ENCODE results near the gene CYP46A1.

The CYP46A1 gene

GRCh38 chr14:99716091-99716849 lies 32.2 kb downstream of the CYP46A1 start:
- H3K36me3 ChIP-seq (ENCODE audit: insufficient read depth, low read length): no peaks in the 10 kb centered on the region; the same call in 1 of the 2 replicates
- no peak overlapping the region for H3K9ac ChIP-seq (ENCODE audit: low read depth, low read length)
- H3K4me1 ChIP-seq (ENCODE audit: insufficient read depth, low read length): no peaks in the 10 kb centered on the region; the same call in 1 of the 2 replicates
- H3K9me3 ChIP-seq (ENCODE audit: control insufficient read depth, insufficient read depth, low read length): no peaks in the 10 kb centered on the region

GRCh38 chr14:99716850-99717681 lies 33.0 kb downstream of the CYP46A1 start:
- Histone ChIP-seq H3K36me3 (ENCODE audit: insufficient read depth, low read length) (no peaks in the 10 kb centered on the region; the same call in 1 of the 2 replicates), H3K4me1 (ENCODE audit: insufficient read depth, low read length) (no peaks in the 10 kb centered on the region; the same call in 1 of the 2 replicates), H3K9ac (ENCODE audit: low read depth, low read length) (no peak overlapping the region), H3K9me3 (ENCODE audit: control insufficient read depth, insufficient read depth, low read length) (no peaks in the 10 kb centered on the region)

- no peaks in the 10 kb centered on the region; the same call in 1 of the 2 replicates for H3K36me3 ChIP-seq (ENCODE audit: insufficient read depth, low read length)
- H3K4me1 ChIP-seq (ENCODE audit: insufficient read depth, low read length): no peaks in the 10 kb centered on the region; the same call in 1 of the 2 replicates
- H3K9me3 ChIP-seq (ENCODE audit: control insufficient read depth, insufficient read depth, low read length): no peaks in the 10 kb centered on the region
- no peak overlapping the region for H3K9ac ChIP-seq (ENCODE audit: low read depth, low read length)
Observed at GRCh38 chr14:99717682-99718013, 33.5 kb downstream of the CYP46A1 start.

GRCh38 chr14:99718031-99718810 lies 34.1 kb downstream of the CYP46A1 start:
- no peaks in the 10 kb centered on the region for H3K9me3 ChIP-seq (ENCODE audit: control insufficient read depth, insufficient read depth, low read length)
- H3K36me3 ChIP-seq (ENCODE audit: insufficient read depth, low read length): no peaks in the 10 kb centered on the region; the same call in 1 of the 2 replicates
- no peaks in the 10 kb centered on the region; the same call in 1 of the 2 replicates for H3K4me1 ChIP-seq (ENCODE audit: insufficient read depth, low read length)
- H3K9ac ChIP-seq (ENCODE audit: low read depth, low read length): no peak overlapping the region

- no peak overlapping the region for H3K9ac ChIP-seq (ENCODE audit: low read depth, low read length)
- H3K36me3 ChIP-seq (ENCODE audit: insufficient read depth, low read length): no peaks in the 10 kb centered on the region; the same call in 1 of the 2 replicates
- H3K9me3 ChIP-seq (ENCODE audit: control insufficient read depth, insufficient read depth, low read length): no peaks in the 10 kb centered on the region
- H3K4me1 ChIP-seq (ENCODE audit: insufficient read depth, low read length): no peaks in the 10 kb centered on the region; the same call in 1 of the 2 replicates
Observed at GRCh38 chr14:99718811-99719192, 34.7 kb downstream of the CYP46A1 start.

GRCh38 chr14:99720941-99721791 lies 37.1 kb downstream of the CYP46A1 start:
- no peaks in the 10 kb centered on the region; the same call in 1 of the 2 replicates for H3K36me3 ChIP-seq (ENCODE audit: insufficient read depth, low read length)
- no peaks in the 10 kb centered on the region for H3K9me3 ChIP-seq (ENCODE audit: control insufficient read depth, insufficient read depth, low read length)
- H3K9ac ChIP-seq (ENCODE audit: low read depth, low read length): no peak overlapping the region
- H3K4me1 ChIP-seq (ENCODE audit: insufficient read depth, low read length): no peaks in the 10 kb centered on the region; the same call in 1 of the 2 replicates

GRCh38 chr14:99721792-99722516 lies 37.9 kb downstream of the CYP46A1 start:
- no peaks in the 10 kb centered on the region; the same call in 1 of the 2 replicates for H3K36me3 ChIP-seq (ENCODE audit: insufficient read depth, low read length)
- H3K4me1 ChIP-seq (ENCODE audit: insufficient read depth, low read length): no peaks in the 10 kb centered on the region; the same call in 1 of the 2 replicates
- H3K9ac ChIP-seq (ENCODE audit: low read depth, low read length): no peak overlapping the region
- H3K9me3 ChIP-seq (ENCODE audit: control insufficient read depth, insufficient read depth, low read length): no peaks in the 10 kb centered on the region

GRCh38 chr14:99722741-99723140 lies 38.6 kb downstream of the CYP46A1 start:
- Histone ChIP-seq H3K4me1 (ENCODE audit: insufficient read depth, low read length) (no peaks in the 10 kb centered on the region; the same call in 1 of the 2 replicates), H3K36me3 (ENCODE audit: insufficient read depth, low read length) (no peaks in the 10 kb centered on the region; the same call in 1 of the 2 replicates), H3K9ac (ENCODE audit: low read depth, low read length) (no peak overlapping the region), H3K9me3 (ENCODE audit: control insufficient read depth, insufficient read depth, low read length) (no peaks in the 10 kb centered on the region)

- H3K9ac ChIP-seq (ENCODE audit: low read depth, low read length): no peak overlapping the region
- no peaks in the 10 kb centered on the region for H3K9me3 ChIP-seq (ENCODE audit: control insufficient read depth, insufficient read depth, low read length)
- H3K4me1 ChIP-seq (ENCODE audit: insufficient read depth, low read length): no peaks in the 10 kb centered on the region; the same call in 1 of the 2 replicates
- no peaks in the 10 kb centered on the region; the same call in 1 of the 2 replicates for H3K36me3 ChIP-seq (ENCODE audit: insufficient read depth, low read length)
Observed at GRCh38 chr14:99724196-99724891, 40.2 kb downstream of the CYP46A1 start.

- no peak overlapping the region for H3K9ac ChIP-seq (ENCODE audit: low read depth, low read length)
Observed at GRCh38 chr14:99724939-99725773, 41.1 kb downstream of the CYP46A1 start.

GRCh38 chr14:99725774-99726537 lies 41.9 kb downstream of the CYP46A1 start:
- peaks cover 5% of the 10 kb centered on the region; the same call in 1 of the 2 replicates for H3K4me1 ChIP-seq (ENCODE audit: insufficient read depth, low read length)
- H3K9ac ChIP-seq (ENCODE audit: low read depth, low read length): no peak overlapping the region
- no peaks in the 10 kb centered on the region; the same call in 1 of the 2 replicates for H3K36me3 ChIP-seq (ENCODE audit: insufficient read depth, low read length)
- H3K9me3 ChIP-seq (ENCODE audit: control insufficient read depth, insufficient read depth, low read length): no peaks in the 10 kb centered on the region

More at GRCh38 chr14:99724939-99725773, 41.1 kb downstream of the CYP46A1 start:
- Histone ChIP-seq H3K4me1 (ENCODE audit: insufficient read depth, low read length) (no peaks in the 10 kb centered on the region; the same call in 1 of the 2 replicates), H3K9me3 (ENCODE audit: control insufficient read depth, insufficient read depth, low read length) (no peaks in the 10 kb centered on the region), H3K36me3 (ENCODE audit: insufficient read depth, low read length) (no peaks in the 10 kb centered on the region; the same call in 1 of the 2 replicates)

Data from ES-I3 (cell line).